ENCODE data around the gene ZNF3. TPM values are rescaled to one million over a fixed set of nuclear protein-coding genes. Genes with fewer than 3 reads are reported as not detected.

The ZNF3 gene
- total and polyA plus RNA-seq, 2 experiments from 2014 or later: 23.4 to 48.9 TPM

DNA sequence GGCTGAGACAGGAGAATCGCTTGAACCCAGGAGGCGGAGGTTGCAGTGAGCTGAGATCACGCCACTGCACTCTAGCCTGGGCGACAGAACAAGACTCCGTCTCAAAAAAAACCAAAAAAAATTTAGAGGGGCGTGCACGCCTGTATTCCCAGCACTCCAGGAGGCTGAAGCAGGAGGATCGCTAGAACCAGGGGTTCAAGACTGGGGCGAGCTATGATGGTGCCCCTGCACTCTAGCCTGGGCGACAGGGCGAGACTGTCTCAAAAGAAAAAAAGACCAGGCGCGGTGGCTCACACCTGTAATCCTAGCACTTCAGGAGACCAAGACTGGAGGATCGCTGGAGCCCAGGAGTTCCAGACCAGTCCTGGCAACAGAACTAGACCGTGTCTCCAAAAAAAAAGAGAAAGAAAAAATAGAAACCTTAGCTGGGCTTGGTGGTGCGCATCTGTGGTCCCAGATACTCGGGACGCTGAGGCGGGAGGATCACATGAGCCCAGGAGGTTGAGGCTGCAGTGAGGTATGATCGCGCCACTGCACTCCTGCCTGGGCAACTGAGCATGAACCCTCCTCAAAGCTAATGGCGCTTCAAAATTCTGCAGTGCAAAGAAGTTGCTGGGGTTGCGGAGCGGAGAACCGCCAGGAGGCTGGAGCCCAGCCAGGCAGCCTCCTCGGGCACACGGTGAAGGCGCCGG lies 44.9 kb upstream of the ZNF3 start:
- peaks cover 5% of the 10 kb centered on the region for H3K79me2 ChIP-seq (replicated peaks; ENCODE audit: insufficient read depth)
- H3K27ac ChIP-seq (ENCODE audit: low read depth): peak overlapping the region; percentile 100
- no peaks in the 10 kb centered on the region; the same call in 1 of the 2 replicates for H3K4me1 ChIP-seq (ENCODE audit: insufficient read depth)
- peaks cover 6% of the 10 kb centered on the region; the same call in 2 of the 3 replicates for H3K4me1 Mint-ChIP-seq
- peaks cover 25% of the 10 kb centered on the region for H3K27me3 Mint-ChIP-seq (ENCODE audit: insufficient read depth, low read depth, poor library complexity)
- H2AFZ ChIP-seq: peak overlapping the region; percentile 94
- no peaks in the 10 kb centered on the region; the same call in 1 of the 2 replicates for H4K20me1 ChIP-seq (replicated peaks; ENCODE audit: insufficient read depth)
- peak overlapping the region; percentile 96 for H3K4me2 ChIP-seq
- H3K36me3 ChIP-seq (ENCODE audit: insufficient read depth): no peaks in the 10 kb centered on the region
- ATAC-seq (no peak), DNase-seq (ENCODE audit: low spot score) (no peak)
- peak overlapping the region; percentile 99 for H3K4me3 ChIP-seq
- no peaks in the 10 kb centered on the region for H3K9me3 Mint-ChIP-seq
- H3K9me2 ChIP-seq (ENCODE audit: insufficient read depth): no peaks in the 10 kb centered on the region
- H3K36me3 Mint-ChIP-seq (ENCODE audit: low read depth): peaks cover 9% of the 10 kb centered on the region; the same call in 1 of the 3 replicates
- peaks cover 21% of the 10 kb centered on the region for H3K27me3 ChIP-seq (ENCODE audit: insufficient read depth)
- TF ChIP-seq ZNF114 (CRISPR knock-in tag; IDR thresholded peaks at IDR 0.05): 0 out of 2 replicates have a peak, but pooled peaks have one; percentile 26
- no peak for TF ChIP-seq POLR2AphosphoS5 (IDR thresholded peaks at IDR 0.05; ENCODE audit: low read depth)
- no peak for TF ChIP-seq EZH2phosphoT487 (IDR thresholded peaks at IDR 0.05; ENCODE audit: unreplicated experiment)
- peaks cover 23% of the 10 kb centered on the region for H3F3A ChIP-seq (replicated peaks; ENCODE audit: low read depth)
- H3K4me3 Mint-ChIP-seq: peak overlapping the region; percentile 99
- peak overlapping the region; percentile 99 for H3K27ac Mint-ChIP-seq

GRCh38 chr7:100124301-100125230 lies 43.0 kb upstream of the ZNF3 start:
- H3K36me3 Mint-ChIP-seq (ENCODE audit: low read depth): peaks cover 9% of the 10 kb centered on the region; the same call in 1 of the 3 replicates
- H3K27me3 ChIP-seq (ENCODE audit: insufficient read depth): peaks cover 21% of the 10 kb centered on the region
- no peaks in the 10 kb centered on the region for H3K9me2 ChIP-seq (ENCODE audit: insufficient read depth)
- ATAC-seq (no peak), DNase-seq (ENCODE audit: low spot score) (no peak)
- TF ChIP-seq POLR2AphosphoS5 (IDR thresholded peaks at IDR 0.05; ENCODE audit: low read depth) (0 out of 2 replicates have a peak, but pooled peaks have one; percentile 22), JUNB (IDR thresholded peaks at IDR 0.05; ENCODE audit: unreplicated experiment) (no peak)
- no peak overlapping the region for H3K4me3 ChIP-seq
- H3K4me2 ChIP-seq: no peak overlapping the region
- peaks cover 8% of the 10 kb centered on the region for H3K4me1 ChIP-seq (ENCODE audit: insufficient read depth)
- H3K79me2 ChIP-seq (replicated peaks; ENCODE audit: insufficient read depth): peaks cover 5% of the 10 kb centered on the region
- H3F3A ChIP-seq (replicated peaks; ENCODE audit: low read depth): peaks cover 30% of the 10 kb centered on the region
- no peak overlapping the region for H3K27ac Mint-ChIP-seq
- no peaks in the 10 kb centered on the region; the same call in 1 of the 2 replicates for H4K20me1 ChIP-seq (replicated peaks; ENCODE audit: insufficient read depth)
- H3K9me3 Mint-ChIP-seq: no peaks in the 10 kb centered on the region
- no peak overlapping the region for H2AFZ ChIP-seq
- H3K4me1 Mint-ChIP-seq: peaks cover 12% of the 10 kb centered on the region; the same call in 2 of the 3 replicates
- no peaks in the 10 kb centered on the region for H3K36me3 ChIP-seq (ENCODE audit: insufficient read depth)
- H3K27me3 Mint-ChIP-seq (ENCODE audit: insufficient read depth, low read depth, poor library complexity): peaks cover 28% of the 10 kb centered on the region
- no peak overlapping the region for H3K27ac ChIP-seq (ENCODE audit: low read depth)
- peak overlapping the region; percentile 28; the same call in 2 of the 3 replicates for H3K4me3 Mint-ChIP-seq

- H3K27ac ChIP-seq (ENCODE audit: low read depth): no peak overlapping the region
- H3K4me3 ChIP-seq: no peak overlapping the region
- H3K79me2 ChIP-seq (replicated peaks; ENCODE audit: insufficient read depth): peaks cover 13% of the 10 kb centered on the region
- TF ChIP-seq POLR2AphosphoS5 (IDR thresholded peaks at IDR 0.05; ENCODE audit: low read depth) (no peak), ZNF331 (CRISPR knock-in tag; IDR thresholded peaks at IDR 0.05; ENCODE audit: low read depth) (no peak), NANOG (IDR thresholded peaks at IDR 0.05; ENCODE audit: borderline replicate concordance) (no peak)
- TF ChIP-seq, protein P1, sequence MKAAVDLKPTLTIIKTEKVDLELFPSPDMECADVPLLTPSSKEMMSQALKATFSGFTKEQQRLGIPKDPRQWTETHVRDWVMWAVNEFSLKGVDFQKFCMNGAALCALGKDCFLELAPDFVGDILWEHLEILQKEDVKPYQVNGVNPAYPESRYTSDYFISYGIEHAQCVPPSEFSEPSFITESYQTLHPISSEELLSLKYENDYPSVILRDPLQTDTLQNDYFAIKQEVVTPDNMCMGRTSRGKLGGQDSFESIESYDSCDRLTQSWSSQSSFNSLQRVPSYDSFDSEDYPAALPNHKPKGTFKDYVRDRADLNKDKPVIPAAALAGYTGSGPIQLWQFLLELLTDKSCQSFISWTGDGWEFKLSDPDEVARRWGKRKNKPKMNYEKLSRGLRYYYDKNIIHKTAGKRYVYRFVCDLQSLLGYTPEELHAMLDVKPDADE (IDR thresholded peaks at IDR 0.05): no peak
- peaks cover 34% of the 10 kb centered on the region for H3F3A ChIP-seq (replicated peaks; ENCODE audit: low read depth)
- no peak overlapping the region for H3K27ac Mint-ChIP-seq
- H3K36me3 Mint-ChIP-seq (ENCODE audit: low read depth): peaks cover 16% of the 10 kb centered on the region; the same call in 2 of the 3 replicates
- H3K4me1 ChIP-seq (ENCODE audit: insufficient read depth): peaks cover 8% of the 10 kb centered on the region
- H3K36me3 ChIP-seq (ENCODE audit: insufficient read depth): no peaks in the 10 kb centered on the region
- peaks cover 2% of the 10 kb centered on the region; the same call in 1 of the 2 replicates for H3K27me3 ChIP-seq (ENCODE audit: insufficient read depth)
- H3K4me3 Mint-ChIP-seq: no peak overlapping the region
- no peaks in the 10 kb centered on the region for H3K9me2 ChIP-seq (ENCODE audit: insufficient read depth)
- no peak for DNase-seq (ENCODE audit: low spot score)
- no peak for ATAC-seq
- H3K4me1 Mint-ChIP-seq: peaks cover 8% of the 10 kb centered on the region; the same call in 2 of the 3 replicates
- H3K4me2 ChIP-seq: no peak overlapping the region
- H2AFZ ChIP-seq: no peak overlapping the region
- no peaks in the 10 kb centered on the region; the same call in 1 of the 2 replicates for H4K20me1 ChIP-seq (replicated peaks; ENCODE audit: insufficient read depth)
- H3K27me3 Mint-ChIP-seq (ENCODE audit: insufficient read depth, low read depth, poor library complexity): peaks cover 24% of the 10 kb centered on the region
- H3K9me3 Mint-ChIP-seq: no peaks in the 10 kb centered on the region; the same call in 2 of the 3 replicates
These were observed 41.0 kb upstream of the ZNF3 start for GRCh38 chr7:100122568-100122967.
